Upper lobe of left lung (tissue), 6 donors: ENCODE results near the gene ARFRP1. TPM values are rescaled to one million over a fixed set of nuclear protein-coding genes. Genes with fewer than 3 reads are reported as not detected.

Source experiments
- ATAC-seq, 2 donors: fragments of 200-7000 bp; cut with Tn5 transposase; one replicate each; pipeline ENCODE4 v1.9.1; 2022; ENCODE audit warnings: mild to moderate bottlenecking in 2 of 2, moderate library complexity in 2 of 2; ENCODE audit not compliant: low FRiP score in 2 of 2
- DNase-seq, 2 donors: peaks; one replicate each; pipeline ENCODE4 v3.0.0-alpha.2; 2019 to 2020
- H3K27ac ChIP-seq, 4 donors: fragments of 200-600 bp; sonication (generic); one replicate each; pipeline ENCODE4 v1.5.1; 2016 to 2019
- H3K27me3 ChIP-seq, 4 donors: fragments of 200-600 bp; sonication (generic); one replicate each; pipeline ENCODE4 v1.5.1; 2017 to 2019
- H3K36me3 ChIP-seq, 4 donors: fragments of 200-600 bp; sonication (generic); one replicate each; pipeline ENCODE4 v1.5.1; 2016 to 2019
- H3K4me1 ChIP-seq, 4 donors: fragments of 200-600 bp; sonication (generic); one replicate each; pipeline ENCODE4 v1.5.1; 2018 to 2019
- H3K4me3 ChIP-seq, 4 donors: fragments of 200-600 bp; sonication (generic); one replicate each; pipeline ENCODE4 v1.5.1; 2017 to 2019; ENCODE audit warnings: mild to moderate bottlenecking in 2 of 4, moderate library complexity in 1 of 4
- H3K9me3 ChIP-seq, 4 donors: fragments of 200-600 bp; sonication (generic); one replicate each; pipeline ENCODE4 v1.5.1; 2018 to 2019
- EP300 ChIP-seq, 4 donors: sonication (generic); formaldehyde crosslinking; IDR thresholded peaks; one replicate each; pipeline ENCODE4 v1.5.1; 2017; ENCODE audit warnings: antibody characterized with exemption in 4 of 4, control low read depth in 2 of 4
- POLR2A ChIP-seq, 4 donors: fragments of 450-650 bp; IDR thresholded peaks; one replicate each; pipeline ENCODE4 v1.5.1; 2016 to 2017; ENCODE audit warnings: antibody characterized with exemption in 4 of 4, mild to moderate bottlenecking in 2 of 4
- POLR2AphosphoS5 ChIP-seq, 2 donors: sonication (generic); formaldehyde crosslinking; IDR thresholded peaks; one replicate each; pipeline ENCODE4 v1.5.1; 2017; ENCODE audit warnings: antibody characterized with exemption in 2 of 2
- WGBS, 2 donors: methylation state at CpG; one replicate each; pipeline ENCODE4 v1.1.5; 2017 to 2018; 5-methylcytosine and 5-hydroxymethylcytosine counted together
- total RNA-seq, 6 donors: library from RNA; depleted of rRNA in 4 of 6; stranded (reverse); fragments of >200 nt in 4 of 6; gene quantifications; one replicate each; pipeline versions ENCODE4 v1.1.0 to v1.2.1, GENCODE V29; 2016 to 2021
- TF ChIP-seq, protein P1 (sequence below), 6 experiments: fragments of 450-650 bp in 4 of 6; fragments of 200-600 bp in 2 of 6; sonication (generic) in 2 of 6; IDR thresholded peaks; one replicate each; pipeline ENCODE4 v1.5.1; 2016 to 2019; ENCODE audit warnings: antibody characterized with exemption in 6 of 6
- donor health status: DM: no; HTN: no; CAD: no; lungs with moderate emphysema.
- donor health status: DM: no; HTN: yes; CAD: no; lungs with severe emphysema.

ARFRP1 gene
- total RNA-seq, 6 donors from 2014 or later, result 26.8 to 56.4 (median 46.3) TPM

DNA sequence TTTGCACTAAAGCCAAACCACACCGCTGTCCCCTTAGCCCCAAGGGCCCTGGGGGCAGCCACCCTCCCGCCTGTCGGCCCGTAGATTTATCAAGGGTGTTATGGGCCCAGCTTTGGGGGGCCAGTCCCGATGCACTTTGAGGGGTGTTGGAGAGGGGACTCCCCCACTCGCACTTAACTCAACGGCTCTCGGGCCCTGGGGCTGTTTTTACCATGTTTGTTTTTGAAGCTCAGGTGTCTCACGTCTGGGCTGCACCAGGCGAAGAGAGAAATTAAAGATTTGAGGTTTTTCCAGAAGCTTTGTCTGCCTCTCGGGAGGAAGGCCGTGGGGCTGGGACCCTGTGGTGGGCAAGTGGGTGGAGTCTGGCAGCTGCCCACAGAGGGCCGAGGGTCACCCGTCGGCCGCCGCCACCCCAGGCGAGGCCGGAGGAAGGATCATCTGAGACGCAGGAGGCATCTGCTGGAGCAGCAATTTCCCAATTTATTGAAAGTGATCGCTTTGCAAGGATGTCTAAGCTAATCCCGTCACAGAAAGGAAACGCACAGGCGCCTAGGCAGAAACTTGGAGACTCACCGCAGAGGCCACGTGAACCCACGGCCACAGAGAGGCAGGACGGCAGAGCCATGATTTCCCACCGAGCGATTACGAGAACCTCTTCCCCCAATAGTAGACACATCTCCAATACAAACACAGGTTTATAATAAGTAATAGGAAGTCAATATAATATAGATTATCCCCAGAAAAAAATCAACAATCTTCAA, 35.6 kb upstream of the ARFRP1 start:
- H3K9me3 ChIP-seq, result no peaks in the 10 kb centered on the region
- no peak for TF ChIP-seq EP300 (IDR thresholded peaks at IDR 0.05)
- TF ChIP-seq POLR2A (IDR thresholded peaks at IDR 0.05), result no peak
- no peak for TF ChIP-seq POLR2AphosphoS5 (IDR thresholded peaks at IDR 0.05)
- TF ChIP-seq, protein P1, sequence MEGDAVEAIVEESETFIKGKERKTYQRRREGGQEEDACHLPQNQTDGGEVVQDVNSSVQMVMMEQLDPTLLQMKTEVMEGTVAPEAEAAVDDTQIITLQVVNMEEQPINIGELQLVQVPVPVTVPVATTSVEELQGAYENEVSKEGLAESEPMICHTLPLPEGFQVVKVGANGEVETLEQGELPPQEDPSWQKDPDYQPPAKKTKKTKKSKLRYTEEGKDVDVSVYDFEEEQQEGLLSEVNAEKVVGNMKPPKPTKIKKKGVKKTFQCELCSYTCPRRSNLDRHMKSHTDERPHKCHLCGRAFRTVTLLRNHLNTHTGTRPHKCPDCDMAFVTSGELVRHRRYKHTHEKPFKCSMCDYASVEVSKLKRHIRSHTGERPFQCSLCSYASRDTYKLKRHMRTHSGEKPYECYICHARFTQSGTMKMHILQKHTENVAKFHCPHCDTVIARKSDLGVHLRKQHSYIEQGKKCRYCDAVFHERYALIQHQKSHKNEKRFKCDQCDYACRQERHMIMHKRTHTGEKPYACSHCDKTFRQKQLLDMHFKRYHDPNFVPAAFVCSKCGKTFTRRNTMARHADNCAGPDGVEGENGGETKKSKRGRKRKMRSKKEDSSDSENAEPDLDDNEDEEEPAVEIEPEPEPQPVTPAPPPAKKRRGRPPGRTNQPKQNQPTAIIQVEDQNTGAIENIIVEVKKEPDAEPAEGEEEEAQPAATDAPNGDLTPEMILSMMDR (IDR thresholded peaks at IDR 0.05), result no peak
- no peaks in the 10 kb centered on the region for H3K27me3 ChIP-seq
- no peak for ATAC-seq
- H3K36me3 ChIP-seq, result peaks cover 7 to 52% (median 31%) of the 10 kb centered on the region in 4 donors
- H3K4me1 ChIP-seq, result peaks cover 26 to 29% (median 28%) of the 10 kb centered on the region in 4 donors
- H3K4me3 ChIP-seq, result no peak overlapping the region
- peak in 1 of 2 donors; percentile 82 for DNase-seq
- H3K27ac ChIP-seq, result no peak overlapping the region
- WGBS, 2 donors, result 89 to 91% methylated on average over 31 of the region's 31 CpGs

DNA sequence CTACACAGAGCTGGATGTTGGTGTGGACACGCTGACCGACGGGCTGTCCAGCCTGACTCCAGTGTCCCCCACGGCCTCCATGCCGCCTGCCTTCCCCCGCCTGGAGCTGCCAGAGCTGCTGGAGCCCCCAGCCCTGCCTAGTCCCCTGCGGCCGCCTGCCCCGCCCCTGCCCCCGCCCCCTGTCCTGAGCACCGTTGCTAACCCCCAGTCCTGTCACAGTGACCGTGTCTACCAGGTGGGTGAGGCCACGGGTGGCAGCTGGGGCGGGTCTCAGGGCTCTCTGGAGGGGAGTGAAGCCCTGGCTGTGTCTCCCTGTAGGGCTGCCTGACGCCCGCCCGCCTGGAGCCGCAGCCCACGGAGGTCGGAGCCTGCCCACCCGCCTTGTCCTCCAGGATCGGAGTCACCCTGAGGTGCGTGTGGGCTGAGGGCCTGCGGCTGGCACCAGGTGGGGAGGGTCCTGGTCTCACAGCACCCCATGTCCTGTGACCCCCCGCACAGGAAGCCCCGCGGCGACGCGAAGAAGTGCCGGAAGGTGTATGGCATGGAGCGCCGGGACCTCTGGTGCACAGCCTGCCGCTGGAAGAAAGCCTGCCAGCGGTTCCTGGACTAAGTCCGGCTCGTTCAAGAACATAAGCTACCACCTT, 34.7 kb upstream of the ARFRP1 start:
- ATAC-seq, result no peak
- H3K36me3 ChIP-seq, result peaks cover 7 to 52% (median 31%) of the 10 kb centered on the region in 4 donors
- H3K9me3 ChIP-seq, result no peaks in the 10 kb centered on the region
- no peaks in the 10 kb centered on the region for H3K27me3 ChIP-seq
- H3K4me3 ChIP-seq, result no peak overlapping the region
- no peak for TF ChIP-seq EP300 (IDR thresholded peaks at IDR 0.05)
- TF ChIP-seq, protein P1 (IDR thresholded peaks at IDR 0.05), result no peak
- no peak for TF ChIP-seq POLR2AphosphoS5 (IDR thresholded peaks at IDR 0.05)
- no peak for TF ChIP-seq POLR2A (IDR thresholded peaks at IDR 0.05)
- peak in 1 of 2 donors; percentile 80 for DNase-seq
- H3K4me1 ChIP-seq, result peaks cover 35 to 38% (median 37%) of the 10 kb centered on the region in 4 donors
- no peak overlapping the region for H3K27ac ChIP-seq
- WGBS, 2 donors, result 91 to 93% methylated on average over 10 to 33 of the region's 37 CpGs

DNA sequence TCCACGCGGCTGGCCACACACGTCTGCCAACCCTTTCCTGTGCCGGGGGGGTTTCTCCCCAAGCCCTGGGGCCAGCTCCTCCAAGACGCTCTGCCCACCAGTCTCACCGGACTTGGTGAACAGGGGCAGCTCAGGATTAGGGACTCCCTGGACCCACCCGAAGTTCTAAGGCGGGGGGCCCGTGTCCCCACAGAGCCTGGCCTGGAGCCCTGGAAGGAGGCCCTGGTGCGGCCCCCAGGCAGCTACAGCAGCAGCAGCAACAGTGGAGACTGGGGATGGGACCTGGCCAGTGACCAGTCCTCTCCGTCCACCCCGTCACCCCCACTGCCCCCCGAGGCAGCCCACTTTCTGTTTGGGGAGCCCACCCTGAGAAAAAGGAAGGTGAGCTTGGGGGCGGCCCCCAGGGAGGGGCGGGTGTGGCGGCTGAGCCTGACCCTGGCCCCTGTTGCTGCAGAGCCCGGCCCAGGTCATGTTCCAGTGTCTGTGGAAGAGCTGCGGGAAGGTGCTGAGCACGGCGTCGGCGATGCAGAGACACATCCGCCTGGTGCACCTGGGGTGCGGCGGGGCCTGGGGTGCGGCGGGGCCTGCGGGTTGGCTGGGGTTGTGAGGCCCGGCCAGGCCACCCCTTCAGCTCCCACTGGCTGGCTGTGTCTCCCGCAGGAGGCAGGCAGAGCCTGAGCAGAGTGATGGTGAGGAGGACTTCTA, 34.1 kb upstream of the ARFRP1 start:
- 87 to 95% methylated on average over 7 to 29 of the region's 30 CpGs for WGBS, 2 donors
- Histone ChIP-seq H3K4me3 (peak overlapping the region in 2 of 4 donors; percentile 66 to 87), H3K27me3 (no peaks in the 10 kb centered on the region), H3K36me3 (peaks cover 7 to 51% (median 31%) of the 10 kb centered on the region in 4 donors), H3K27ac (peak overlapping the region; percentile 84 to 90 (median 84)), H3K4me1 (peaks cover 38 to 44% (median 42%) of the 10 kb centered on the region in 4 donors), H3K9me3 (no peaks in the 10 kb centered on the region)
- TF ChIP-seq, protein P1 (IDR thresholded peaks at IDR 0.05), result no peak
- TF ChIP-seq POLR2A (IDR thresholded peaks at IDR 0.05) (no peak), POLR2AphosphoS5 (IDR thresholded peaks at IDR 0.05) (no peak)
- ATAC-seq (no peak), DNase-seq (peak in 1 of 2 donors; percentile 83)

DNA sequence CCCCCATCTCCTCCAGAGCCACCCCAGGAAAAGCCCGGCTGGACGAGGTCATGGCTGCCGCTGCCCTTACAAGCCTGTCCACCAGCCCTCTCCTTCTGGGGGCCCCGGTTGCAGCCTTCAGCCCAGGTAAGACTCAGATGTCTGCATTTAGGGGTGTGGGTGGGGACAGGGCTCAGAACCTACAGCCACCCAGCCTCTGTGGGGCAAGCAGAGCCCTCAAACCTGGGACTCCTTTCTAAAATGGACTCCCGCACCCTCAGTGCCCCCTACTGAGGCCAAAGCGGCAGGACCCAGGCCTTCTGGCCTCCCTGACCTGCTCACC, 33.5 kb upstream of the ARFRP1 start:
- peak overlapping the region; percentile 84 to 90 (median 84) for H3K27ac ChIP-seq
- 32% methylated on average over 6 of the region's 6 CpGs; no CpG with 5 or more reads in 1 of the 2 donors for WGBS, 2 donors
- ATAC-seq (no peak), DNase-seq (no peak)
- H3K4me3 ChIP-seq, result peak overlapping the region in 3 of 4 donors; percentile 66 to 87 (median 85)
- H3K9me3 ChIP-seq, result no peaks in the 10 kb centered on the region
- H3K27me3 ChIP-seq, result no peaks in the 10 kb centered on the region
- peaks cover 7 to 47% (median 28%) of the 10 kb centered on the region in 4 donors for H3K36me3 ChIP-seq
- peaks cover 38 to 49% (median 42%) of the 10 kb centered on the region in 4 donors for H3K4me1 ChIP-seq
- no peak for TF ChIP-seq POLR2A (IDR thresholded peaks at IDR 0.05)
- TF ChIP-seq EP300 (IDR thresholded peaks at IDR 0.05), result no peak
- TF ChIP-seq POLR2AphosphoS5 (IDR thresholded peaks at IDR 0.05), result no peak
- TF ChIP-seq, protein P1 (IDR thresholded peaks at IDR 0.05), result no peak
